Panc1 (cell line): ENCODE measurements around the gene CHPT1.

Experiments
- CTCF ChIP-seq: fragments of 450-650 bp; IDR thresholded peaks from 2 replicates; pipeline ENCODE4 v1.5.1; 2017; ENCODE audit warnings: mild to moderate bottlenecking
- POLR2AphosphoS5 ChIP-seq: IDR thresholded peaks from 2 replicates; pipeline ENCODE4 v1.6.1; 2012; ENCODE audit warnings: mild to moderate bottlenecking, low read depth, low read length, moderate library complexity
- REST ChIP-seq, 2 experiments: IDR thresholded peaks; 2 replicates each; pipeline ENCODE4 v1.6.1; 2011 to 2012; ENCODE audit warnings: low read depth in 2 of 2, control low read depth in 1 of 2, low read length in 1 of 2, mild to moderate bottlenecking in 1 of 2, moderate library complexity in 1 of 2; ENCODE audit not compliant: insufficient read depth in 1 of 2
- SIN3A ChIP-seq: IDR thresholded peaks from 2 replicates; pipeline ENCODE4 v1.6.1; 2012; ENCODE audit warnings: low read depth, mild to moderate bottlenecking, low read length, moderate library complexity, borderline replicate concordance; ENCODE audit not compliant: insufficient read depth
- TCF7L2 ChIP-seq: IDR thresholded peaks from 2 replicates; pipeline ENCODE4 v1.6.1; 2011; ENCODE audit warnings: mild to moderate bottlenecking, low read depth, low read length, inconsistent platforms

DNA sequence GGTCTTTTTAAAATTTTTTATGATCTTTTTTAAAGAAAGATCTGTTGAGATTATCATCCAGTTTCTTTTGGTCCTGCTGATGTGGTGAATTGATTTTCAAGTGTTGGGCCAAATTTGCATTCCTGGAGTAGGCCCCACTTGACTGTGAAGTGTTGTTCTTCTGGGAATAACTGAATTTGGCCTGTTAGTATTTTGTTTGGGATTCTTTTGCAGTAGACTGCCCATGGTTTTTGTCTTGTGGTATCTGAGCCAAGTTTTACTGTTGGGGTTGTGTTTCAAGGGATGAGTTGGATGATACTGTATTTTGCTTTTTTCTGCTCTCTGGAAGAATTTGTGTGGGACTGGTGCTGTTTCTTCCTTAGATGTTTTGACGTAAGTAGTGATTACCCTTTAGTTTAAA lies 45.8 kb downstream of the CHPT1 start:
- TF ChIP-seq CTCF = no peak
- no peak for TF ChIP-seq POLR2AphosphoS5
- no peak for TF ChIP-seq SIN3A
- no peak for TF ChIP-seq REST (IDR thresholded peaks at IDR 0.05; ENCODE audit: insufficient read depth in 1 of 2, low read depth in 2 of 2, low read length in 1 of 2)
- no peak for TF ChIP-seq TCF7L2
